ENCODE measurements around the gene ZEB2.

ZEB2 gene

GRCh38 chr2:144550911-144551310 lies 31.0 kb upstream of the ZEB2 start:
- no peaks in the 10 kb centered on the region for H4K20me1 ChIP-seq (ENCODE audit: control insufficient read depth, insufficient read depth, low read depth, low read length)
- H3K4me2 ChIP-seq (ENCODE audit: low read length) = no peak overlapping the region
- H3K79me2 ChIP-seq (ENCODE audit: control insufficient read depth, low read length) = no peaks in the 10 kb centered on the region
- H3K36me3 ChIP-seq (ENCODE audit: control insufficient read depth, low read length) = no peaks in the 10 kb centered on the region
- no peaks in the 10 kb centered on the region for H3K27me3 ChIP-seq (ENCODE audit: control insufficient read depth, low read length)
- no peaks in the 10 kb centered on the region for H3K9me3 ChIP-seq (ENCODE audit: control insufficient read depth, insufficient read depth, low read length)
- no peaks in the 10 kb centered on the region for H3F3A ChIP-seq (ENCODE audit: control insufficient read depth, insufficient read depth)
- no peaks in the 10 kb centered on the region for H3K9me2 ChIP-seq (replicated peaks; ENCODE audit: control insufficient read depth, low read length)
- TF ChIP-seq EZH2phosphoT487 (IDR thresholded peaks at IDR 0.05; ENCODE audit: borderline replicate concordance, low read length) (no peak), CTCF (IDR thresholded peaks at IDR 0.05; ENCODE audit: low read depth, low read length, poor library complexity, severe bottlenecking) (no peak)
- peaks cover 31% of the 10 kb centered on the region for H3K4me1 ChIP-seq (ENCODE audit: control insufficient read depth, low read length)
- H3K4me3 ChIP-seq (ENCODE audit: low read length) = no peak overlapping the region
- no peak overlapping the region for H3K27ac ChIP-seq (ENCODE audit: low read depth, low read length)

- Histone ChIP-seq H3K4me2 (ENCODE audit: low read length) (no peak overlapping the region), H3K27ac (ENCODE audit: low read depth, low read length) (no peak overlapping the region), H3K79me2 (ENCODE audit: control insufficient read depth, low read length) (no peaks in the 10 kb centered on the region), H3K9me3 (ENCODE audit: control insufficient read depth, insufficient read depth, low read length) (no peaks in the 10 kb centered on the region), H3K9me2 (replicated peaks; ENCODE audit: control insufficient read depth, low read length) (no peaks in the 10 kb centered on the region), H3K4me3 (ENCODE audit: low read length) (no peak overlapping the region), H3K4me1 (ENCODE audit: control insufficient read depth, low read length) (peaks cover 31% of the 10 kb centered on the region), H4K20me1 (ENCODE audit: control insufficient read depth, insufficient read depth, low read depth, low read length) (no peaks in the 10 kb centered on the region), H3F3A (ENCODE audit: control insufficient read depth, insufficient read depth) (no peaks in the 10 kb centered on the region), H3K36me3 (ENCODE audit: control insufficient read depth, low read length) (no peaks in the 10 kb centered on the region), H3K27me3 (ENCODE audit: control insufficient read depth, low read length) (no peaks in the 10 kb centered on the region)
- TF ChIP-seq CTCF (IDR thresholded peaks at IDR 0.05; ENCODE audit: low read depth, low read length, poor library complexity, severe bottlenecking) (no peak), EZH2phosphoT487 (IDR thresholded peaks at IDR 0.05; ENCODE audit: borderline replicate concordance, low read length) (no peak)
Observed at GRCh38 chr2:144550084-144550483, 30.2 kb upstream of the ZEB2 start.

DNA sequence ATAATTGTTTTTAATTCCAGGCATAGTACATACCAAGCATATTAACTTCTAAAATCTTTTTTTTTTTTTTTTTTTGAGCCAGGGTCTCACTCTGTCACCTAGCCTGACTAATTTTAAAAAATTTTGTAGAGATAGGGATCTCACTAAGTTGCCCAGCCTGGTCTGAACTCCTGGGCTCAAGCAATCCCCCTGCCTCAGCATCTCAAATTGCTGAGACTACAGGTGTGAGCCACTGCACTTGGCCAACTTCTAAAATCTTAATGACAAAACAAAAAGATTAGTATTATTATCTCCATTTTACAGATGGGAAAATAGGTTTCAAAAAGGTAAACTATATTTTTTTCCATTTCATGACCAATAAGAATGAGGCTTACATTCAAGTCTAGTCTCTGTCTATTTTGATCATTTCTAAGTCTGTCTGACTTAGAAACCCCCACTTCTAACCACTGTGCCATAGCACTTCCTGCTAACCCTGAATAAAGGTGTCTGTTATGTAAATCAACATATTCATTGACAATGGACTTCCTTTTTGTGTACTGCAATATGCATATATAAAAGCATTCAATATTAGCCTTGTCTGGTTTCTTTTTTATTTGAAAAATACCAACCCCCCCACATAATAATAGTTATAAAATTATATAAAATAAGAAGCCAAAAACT lies 28.7 kb upstream of the ZEB2 start:
- H3K9me2 ChIP-seq (replicated peaks; ENCODE audit: control insufficient read depth, low read length) = no peaks in the 10 kb centered on the region
- TF ChIP-seq CTCF (IDR thresholded peaks at IDR 0.05; ENCODE audit: low read depth, low read length, poor library complexity, severe bottlenecking) (no peak), EZH2phosphoT487 (IDR thresholded peaks at IDR 0.05; ENCODE audit: borderline replicate concordance, low read length) (no peak)
- H3K9me3 ChIP-seq (ENCODE audit: control insufficient read depth, insufficient read depth, low read length) = no peaks in the 10 kb centered on the region
- peaks cover 31% of the 10 kb centered on the region for H3K4me1 ChIP-seq (ENCODE audit: control insufficient read depth, low read length)
- no peaks in the 10 kb centered on the region for H3K79me2 ChIP-seq (ENCODE audit: control insufficient read depth, low read length)
- H3F3A ChIP-seq (ENCODE audit: control insufficient read depth, insufficient read depth) = no peaks in the 10 kb centered on the region
- H3K27ac ChIP-seq (ENCODE audit: low read depth, low read length) = peak overlapping the region; percentile 45
- peak overlapping the region; percentile 22 for H3K4me3 ChIP-seq (ENCODE audit: low read length)
- H3K4me2 ChIP-seq (ENCODE audit: low read length) = peak overlapping the region; percentile 52
- H3K27me3 ChIP-seq (ENCODE audit: control insufficient read depth, low read length) = no peaks in the 10 kb centered on the region
- H4K20me1 ChIP-seq (ENCODE audit: control insufficient read depth, insufficient read depth, low read depth, low read length) = no peaks in the 10 kb centered on the region
- no peaks in the 10 kb centered on the region for H3K36me3 ChIP-seq (ENCODE audit: control insufficient read depth, low read length)
